GM20000 (cell line): ENCODE measurements around the gene SIK2.

ENCODE experiments used
- DNase-seq: peaks from one replicate; pipeline ENCODE4 v3.0.0; 2012; ENCODE audit warnings: low spot score
- TF ChIP-seq, protein P1 (sequence below): IDR thresholded peaks from 2 replicates; pipeline ENCODE4 v1.5.1; 2012; ENCODE audit warnings: mild to moderate bottlenecking, control low read depth; ENCODE audit errors: extremely low read depth, missing control alignments

SIK2 gene

DNA sequence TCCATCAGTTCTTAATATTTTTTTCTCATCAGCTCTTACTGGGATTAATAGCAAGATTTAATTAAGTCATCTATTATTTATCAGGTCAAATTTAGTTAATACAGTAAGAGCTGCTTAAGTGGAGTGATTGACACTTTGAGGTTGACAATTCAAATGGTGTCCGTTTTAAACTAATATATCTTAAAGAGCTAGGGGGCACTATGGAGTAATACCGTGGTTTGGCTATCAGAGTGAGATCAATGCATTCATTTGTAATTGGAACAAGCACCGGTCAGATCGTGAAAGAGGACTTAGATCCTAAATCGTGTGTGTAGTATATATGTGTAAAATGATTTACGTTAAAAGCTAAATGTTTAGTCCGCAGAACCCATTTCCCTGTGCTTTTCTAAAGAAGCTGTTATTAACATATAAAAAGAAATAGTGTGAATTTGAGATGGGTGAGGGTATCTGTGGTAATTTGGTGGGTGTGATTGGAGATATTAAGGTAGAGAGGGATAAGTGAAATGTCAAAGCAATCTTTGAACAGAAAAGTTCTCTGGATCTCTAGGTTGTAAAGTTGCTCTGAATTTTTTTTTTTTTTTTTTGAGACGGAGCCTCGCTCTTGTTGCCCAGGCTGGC lies 2.3 kb downstream of the SIK2 start:
- TF ChIP-seq, protein P1, sequence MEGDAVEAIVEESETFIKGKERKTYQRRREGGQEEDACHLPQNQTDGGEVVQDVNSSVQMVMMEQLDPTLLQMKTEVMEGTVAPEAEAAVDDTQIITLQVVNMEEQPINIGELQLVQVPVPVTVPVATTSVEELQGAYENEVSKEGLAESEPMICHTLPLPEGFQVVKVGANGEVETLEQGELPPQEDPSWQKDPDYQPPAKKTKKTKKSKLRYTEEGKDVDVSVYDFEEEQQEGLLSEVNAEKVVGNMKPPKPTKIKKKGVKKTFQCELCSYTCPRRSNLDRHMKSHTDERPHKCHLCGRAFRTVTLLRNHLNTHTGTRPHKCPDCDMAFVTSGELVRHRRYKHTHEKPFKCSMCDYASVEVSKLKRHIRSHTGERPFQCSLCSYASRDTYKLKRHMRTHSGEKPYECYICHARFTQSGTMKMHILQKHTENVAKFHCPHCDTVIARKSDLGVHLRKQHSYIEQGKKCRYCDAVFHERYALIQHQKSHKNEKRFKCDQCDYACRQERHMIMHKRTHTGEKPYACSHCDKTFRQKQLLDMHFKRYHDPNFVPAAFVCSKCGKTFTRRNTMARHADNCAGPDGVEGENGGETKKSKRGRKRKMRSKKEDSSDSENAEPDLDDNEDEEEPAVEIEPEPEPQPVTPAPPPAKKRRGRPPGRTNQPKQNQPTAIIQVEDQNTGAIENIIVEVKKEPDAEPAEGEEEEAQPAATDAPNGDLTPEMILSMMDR = no peak
- peak; percentile 53 for DNase-seq

DNA sequence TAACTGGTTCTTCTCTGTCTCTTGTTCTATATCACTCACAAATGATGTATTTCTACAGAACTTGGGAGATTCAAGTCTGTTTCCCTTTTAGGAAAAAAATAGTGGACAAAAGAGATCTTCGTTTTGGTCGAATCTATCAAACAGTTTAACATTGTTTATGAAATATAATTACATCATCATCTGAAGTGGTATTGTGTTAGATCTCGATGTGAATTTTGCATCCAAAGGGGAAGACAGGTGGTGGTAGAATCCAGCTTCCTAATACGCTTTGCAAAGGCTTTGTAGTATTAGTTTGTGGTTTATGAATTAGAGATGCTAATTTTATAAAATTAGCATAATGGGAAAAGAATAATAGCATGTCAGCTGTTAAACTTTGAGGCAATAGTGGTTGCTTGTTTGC lies 3.4 kb downstream of the SIK2 start:
- TF ChIP-seq, protein P1 = no peak
- DNase-seq = no peak

DNA sequence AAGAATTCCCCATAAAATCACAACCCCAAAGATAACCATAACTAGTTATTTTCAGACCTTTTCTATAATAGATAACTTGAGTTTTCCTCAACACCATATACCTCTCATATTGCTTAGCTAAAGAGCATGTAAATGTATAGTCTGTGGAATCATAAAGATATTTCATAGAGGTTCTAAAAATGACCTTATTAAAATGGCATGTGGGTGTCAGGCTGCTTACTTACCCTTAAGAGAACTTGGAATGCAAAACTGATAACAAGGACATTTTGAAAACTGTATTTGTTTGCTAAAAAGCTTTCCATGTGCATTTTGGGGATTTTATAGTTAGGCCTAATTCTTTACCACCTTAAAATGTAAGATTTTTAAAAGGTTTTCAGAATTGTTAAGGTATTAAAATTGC lies 4.7 kb downstream of the SIK2 start:
- no peak for DNase-seq
- TF ChIP-seq, protein P1 = no peak

DNA sequence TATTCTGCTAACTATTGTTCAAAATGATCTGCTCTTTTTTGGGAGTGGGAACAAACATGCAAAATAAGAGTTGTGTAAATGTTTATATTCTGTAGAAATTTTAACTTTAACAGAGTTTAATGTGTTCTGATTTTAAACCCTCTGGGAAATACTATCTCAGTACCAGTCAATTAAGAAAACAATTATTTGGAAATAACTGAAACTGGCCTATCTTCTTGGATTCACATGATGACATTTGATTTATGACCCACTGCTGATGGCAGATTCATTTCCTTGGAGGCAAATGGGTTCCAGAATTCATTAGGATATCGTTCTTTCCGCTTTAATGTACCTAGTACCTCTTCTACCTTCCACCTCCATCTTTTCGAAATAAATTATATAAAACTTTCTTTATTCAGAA lies 5.5 kb downstream of the SIK2 start:
- TF ChIP-seq, protein P1 = no peak
- no peak for DNase-seq

DNA sequence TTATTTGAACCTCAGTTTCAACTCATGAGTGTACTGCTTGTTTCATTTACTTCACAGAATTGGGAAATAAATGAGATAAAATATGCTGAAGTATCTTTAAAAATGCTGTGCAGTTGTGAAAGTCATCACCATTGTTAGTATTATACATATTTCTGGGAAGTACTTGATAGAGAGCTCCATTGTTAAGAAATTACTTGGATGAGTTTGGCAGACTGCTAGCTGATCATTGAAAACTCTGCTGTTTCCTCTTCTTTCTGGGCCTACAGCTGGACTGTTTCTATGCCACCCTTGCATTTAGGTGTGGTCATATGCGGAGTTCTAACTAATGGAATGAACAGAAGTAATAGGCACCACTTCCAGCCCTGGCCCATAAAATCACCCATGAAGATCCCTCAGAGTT lies 10.0 kb downstream of the SIK2 start:
- DNase-seq = no peak
- TF ChIP-seq, protein P1 = no peak

DNA sequence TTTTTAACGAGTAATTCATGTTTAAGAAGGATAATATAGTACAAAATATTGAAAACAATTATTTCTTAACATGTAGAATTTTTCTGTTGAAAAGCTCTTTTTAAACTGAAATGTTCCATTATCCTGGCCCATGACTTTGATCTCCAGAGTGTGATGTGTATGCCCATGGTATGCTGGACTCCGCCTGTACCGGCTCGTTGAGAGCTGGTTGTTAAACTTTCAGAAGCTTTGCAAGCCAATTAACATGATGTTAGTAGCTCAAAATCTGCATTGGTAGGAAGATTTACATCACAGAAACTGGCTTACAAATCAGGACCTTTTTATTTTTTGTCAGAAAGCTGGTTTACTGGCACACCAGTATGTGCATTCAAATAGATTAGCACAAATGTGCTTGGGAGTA lies 15.0 kb downstream of the SIK2 start:
- TF ChIP-seq, protein P1 = no peak
- DNase-seq = no peak

DNA sequence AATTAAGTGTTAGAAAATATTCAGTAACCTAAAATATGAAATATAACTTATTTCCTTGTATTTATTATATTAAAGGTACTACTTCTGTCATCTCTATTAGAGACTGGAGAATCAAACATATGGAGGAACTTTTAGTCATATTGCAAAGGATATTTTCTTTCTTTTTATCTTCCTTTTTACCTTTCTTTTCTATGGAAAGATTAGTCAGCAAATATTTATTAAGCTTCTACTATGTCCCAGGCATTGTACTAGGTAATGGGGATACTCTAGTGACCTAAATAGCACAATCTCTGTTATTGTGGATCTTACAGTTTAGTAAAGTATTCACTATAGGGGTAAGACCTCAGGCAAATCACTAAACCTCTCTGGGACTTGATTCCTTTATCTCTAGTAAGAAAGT lies 18.3 kb downstream of the SIK2 start:
- TF ChIP-seq, protein P1 = no peak
- no peak for DNase-seq
